ENCODE results near the gene GPR42. TPM values are rescaled to one million over a fixed set of nuclear protein-coding genes. Genes with fewer than 3 reads are reported as not detected.

Gene GPR42
- total RNA-seq, 1 experiment from 2014 or later = not detected

GRCh38 chr19:35380450-35381124 lies 9.7 kb downstream of the GPR42 start (continued):
- TF ChIP-seq, protein P1, sequence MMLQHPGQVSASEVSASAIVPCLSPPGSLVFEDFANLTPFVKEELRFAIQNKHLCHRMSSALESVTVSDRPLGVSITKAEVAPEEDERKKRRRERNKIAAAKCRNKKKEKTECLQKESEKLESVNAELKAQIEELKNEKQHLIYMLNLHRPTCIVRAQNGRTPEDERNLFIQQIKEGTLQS (IDR thresholded peaks at IDR 0.05) = no peak
- no peak for TF ChIP-seq ZNF274 (IDR thresholded peaks at IDR 0.05; ENCODE audit: low read depth, low read length)
- no peak for TF ChIP-seq CBX3 (IDR thresholded peaks at IDR 0.05; ENCODE audit: low read depth)

- intact Hi-C loops (cut with micrococcal nuclease) = no loop called here
- H2AFZ ChIP-seq (ENCODE audit: low read depth, low read length, poor library complexity, severe bottlenecking) = no peak overlapping the region
- no peak for TF ChIP-seq EZH2phosphoT487 (IDR thresholded peaks at IDR 0.05; ENCODE audit: borderline replicate concordance)
- TF ChIP-seq SRF (IDR thresholded peaks at IDR 0.05; ENCODE audit: low read depth) = no peak
- TF ChIP-seq SIN3A (IDR thresholded peaks at IDR 0.05; ENCODE audit: low read depth) = no peak
- no peak for TF ChIP-seq TCF7L2 (IDR thresholded peaks at IDR 0.05; ENCODE audit: borderline replicate concordance, extremely low read depth, insufficient read depth, insufficient read length)
- TF ChIP-seq ZBTB33 (IDR thresholded peaks at IDR 0.05; ENCODE audit: extremely low read depth, insufficient replicate concordance, low read length) = no peak
- TF ChIP-seq, protein P2, sequence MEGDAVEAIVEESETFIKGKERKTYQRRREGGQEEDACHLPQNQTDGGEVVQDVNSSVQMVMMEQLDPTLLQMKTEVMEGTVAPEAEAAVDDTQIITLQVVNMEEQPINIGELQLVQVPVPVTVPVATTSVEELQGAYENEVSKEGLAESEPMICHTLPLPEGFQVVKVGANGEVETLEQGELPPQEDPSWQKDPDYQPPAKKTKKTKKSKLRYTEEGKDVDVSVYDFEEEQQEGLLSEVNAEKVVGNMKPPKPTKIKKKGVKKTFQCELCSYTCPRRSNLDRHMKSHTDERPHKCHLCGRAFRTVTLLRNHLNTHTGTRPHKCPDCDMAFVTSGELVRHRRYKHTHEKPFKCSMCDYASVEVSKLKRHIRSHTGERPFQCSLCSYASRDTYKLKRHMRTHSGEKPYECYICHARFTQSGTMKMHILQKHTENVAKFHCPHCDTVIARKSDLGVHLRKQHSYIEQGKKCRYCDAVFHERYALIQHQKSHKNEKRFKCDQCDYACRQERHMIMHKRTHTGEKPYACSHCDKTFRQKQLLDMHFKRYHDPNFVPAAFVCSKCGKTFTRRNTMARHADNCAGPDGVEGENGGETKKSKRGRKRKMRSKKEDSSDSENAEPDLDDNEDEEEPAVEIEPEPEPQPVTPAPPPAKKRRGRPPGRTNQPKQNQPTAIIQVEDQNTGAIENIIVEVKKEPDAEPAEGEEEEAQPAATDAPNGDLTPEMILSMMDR (IDR thresholded peaks at IDR 0.05 in 2 of 3, conservative IDR thresholded peaks at IDR 0.05 in 1 of 3; ENCODE audit: borderline replicate concordance in 1 of 3, insufficient read depth in 1 of 3, low read depth in 2 of 3, low read length in 2 of 3) = no peak
- TF ChIP-seq JUND (IDR thresholded peaks at IDR 0.05) = no peak
- no peak for TF ChIP-seq ELF1 (IDR thresholded peaks at IDR 0.05; ENCODE audit: borderline replicate concordance, low read depth)
- no peak for TF ChIP-seq RAD21 (IDR thresholded peaks at IDR 0.05; ENCODE audit: low read depth)
- no peak for TF ChIP-seq POLR2AphosphoS5 (IDR thresholded peaks at IDR 0.05; ENCODE audit: low read depth, low read length)
- TF ChIP-seq, protein P3, sequence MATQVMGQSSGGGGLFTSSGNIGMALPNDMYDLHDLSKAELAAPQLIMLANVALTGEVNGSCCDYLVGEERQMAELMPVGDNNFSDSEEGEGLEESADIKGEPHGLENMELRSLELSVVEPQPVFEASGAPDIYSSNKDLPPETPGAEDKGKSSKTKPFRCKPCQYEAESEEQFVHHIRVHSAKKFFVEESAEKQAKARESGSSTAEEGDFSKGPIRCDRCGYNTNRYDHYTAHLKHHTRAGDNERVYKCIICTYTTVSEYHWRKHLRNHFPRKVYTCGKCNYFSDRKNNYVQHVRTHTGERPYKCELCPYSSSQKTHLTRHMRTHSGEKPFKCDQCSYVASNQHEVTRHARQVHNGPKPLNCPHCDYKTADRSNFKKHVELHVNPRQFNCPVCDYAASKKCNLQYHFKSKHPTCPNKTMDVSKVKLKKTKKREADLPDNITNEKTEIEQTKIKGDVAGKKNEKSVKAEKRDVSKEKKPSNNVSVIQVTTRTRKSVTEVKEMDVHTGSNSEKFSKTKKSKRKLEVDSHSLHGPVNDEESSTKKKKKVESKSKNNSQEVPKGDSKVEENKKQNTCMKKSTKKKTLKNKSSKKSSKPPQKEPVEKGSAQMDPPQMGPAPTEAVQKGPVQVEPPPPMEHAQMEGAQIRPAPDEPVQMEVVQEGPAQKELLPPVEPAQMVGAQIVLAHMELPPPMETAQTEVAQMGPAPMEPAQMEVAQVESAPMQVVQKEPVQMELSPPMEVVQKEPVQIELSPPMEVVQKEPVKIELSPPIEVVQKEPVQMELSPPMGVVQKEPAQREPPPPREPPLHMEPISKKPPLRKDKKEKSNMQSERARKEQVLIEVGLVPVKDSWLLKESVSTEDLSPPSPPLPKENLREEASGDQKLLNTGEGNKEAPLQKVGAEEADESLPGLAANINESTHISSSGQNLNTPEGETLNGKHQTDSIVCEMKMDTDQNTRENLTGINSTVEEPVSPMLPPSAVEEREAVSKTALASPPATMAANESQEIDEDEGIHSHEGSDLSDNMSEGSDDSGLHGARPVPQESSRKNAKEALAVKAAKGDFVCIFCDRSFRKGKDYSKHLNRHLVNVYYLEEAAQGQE (IDR thresholded peaks at IDR 0.05; ENCODE audit: low read depth) = no peak
- TF ChIP-seq, protein P1 (IDR thresholded peaks at IDR 0.05) = no peak
- TF ChIP-seq POLR2A (IDR thresholded peaks at IDR 0.05; ENCODE audit: borderline replicate concordance, extremely low read depth, insufficient read depth, insufficient read length) = no peak
- TF ChIP-seq ZFX (IDR thresholded peaks at IDR 0.05) = no peak
- TF ChIP-seq FOSL1 (IDR thresholded peaks at IDR 0.05; ENCODE audit: low read depth) = no peak
- no peak for TF ChIP-seq ZNF274 (IDR thresholded peaks at IDR 0.05; ENCODE audit: low read depth, low read length)
Measured at GRCh38 chr19:35381318-35381717, 10.4 kb downstream of the GPR42 start.

More at GRCh38 chr19:35381318-35381717, 10.4 kb downstream of the GPR42 start:
- no peak overlapping the region for H3K4me3 ChIP-seq (replicated peaks in 1 of 2; ENCODE audit: low read depth in 1 of 2, low read length in 2 of 2)
- H3K9me3 ChIP-seq (ENCODE audit: control insufficient read depth in 1 of 2, insufficient read depth in 1 of 2, low read depth in 1 of 2, low read length in 2 of 2) = peaks cover under 1 to 3% of the 10 kb centered on the region in 2 experiments; a peak in 1 of 4 replicates
- POLR2A ChIA-PET = no interaction called here
- H4K20me1 ChIP-seq (ENCODE audit: insufficient read depth) = no peaks in the 10 kb centered on the region
- CTCF ChIA-PET = no interaction called here
- H3K4me1 ChIP-seq (ENCODE audit: control insufficient read depth in 1 of 2, insufficient read depth in 2 of 2, low read length in 2 of 2) = no peaks in the 10 kb centered on the region
- no peak overlapping the region for H3K9ac ChIP-seq (ENCODE audit: low read length)
- no peaks in the 10 kb centered on the region for H3K36me3 ChIP-seq (ENCODE audit: control insufficient read depth in 1 of 2, insufficient read depth in 2 of 2, low read length in 2 of 2)
- H3K27me3 ChIP-seq (ENCODE audit: insufficient read depth, low read length) = no peaks in the 10 kb centered on the region; the same call in 1 of the 2 replicates
- RAD21 ChIA-PET (ENCODE audit: low non-redundant PET in 1 of 2, low total read pairs in 2 of 2, uncharacterized antibody in 2 of 2, unreplicated experiment in 2 of 2) = no interaction called here
- BruUV-seq (replicated peaks) = no TSS peak
- ATAC-seq = no peak
- no peaks in the 10 kb centered on the region for H3K79me2 ChIP-seq (ENCODE audit: insufficient read depth, low read length)
- DNase-seq (ENCODE audit: low read depth, low spot score) = no peak
- H3K9me2 ChIP-seq (ENCODE audit: insufficient read depth) = no peaks in the 10 kb centered on the region
- H3K4me2 ChIP-seq (ENCODE audit: low read length) = no peak overlapping the region
- H3K27ac ChIP-seq (ENCODE audit: low read depth, low read length) = no peak overlapping the region
